KMS-11 (cell line): Measurements from ENCODE around the gene DBNDD1.

Experiments used
- H2AFZ ChIP-seq: fragments of 200-600 bp; sonication (generic); 2 replicates; pipeline ENCODE4 v1.6.1; 2016; ENCODE audit warnings: antibody characterized with exemption, mixed run types, low read depth
- H3K27ac ChIP-seq: fragments of 200-600 bp; sonication (generic); 2 replicates; pipeline ENCODE4 v1.6.1; 2016; ENCODE audit warnings: mild to moderate bottlenecking, mixed run types
- H3K27me3 ChIP-seq: fragments of 200-600 bp; sonication (generic); 2 replicates; pipeline ENCODE4 v1.6.1; 2017; ENCODE audit warnings: mild to moderate bottlenecking, low read depth, mixed run types, moderate library complexity; ENCODE audit not compliant: insufficient read depth
- H3K36me3 ChIP-seq: fragments of 200-600 bp; sonication (generic); 2 replicates; pipeline ENCODE4 v1.6.1; 2017; ENCODE audit warnings: mild to moderate bottlenecking, mixed run types; ENCODE audit not compliant: insufficient read depth
- H3K4me1 ChIP-seq: fragments of 200-600 bp; sonication (generic); 2 replicates; pipeline ENCODE4 v1.6.1; 2016; ENCODE audit warnings: mild to moderate bottlenecking, low read depth, mixed run types; ENCODE audit not compliant: poor library complexity, severe bottlenecking
- H3K4me2 ChIP-seq: fragments of 200-600 bp; sonication (generic); 2 replicates; pipeline ENCODE4 v1.7.0; 2016; ENCODE audit warnings: mild to moderate bottlenecking, mixed run types
- H3K4me3 ChIP-seq: fragments of 200-600 bp; sonication (generic); IDR thresholded peaks from 2 replicates; pipeline ENCODE4 v1.6.1; 2017; ENCODE audit warnings: low read depth, low read length, mixed read lengths; ENCODE audit not compliant: insufficient read depth
- H3K79me2 ChIP-seq: fragments of 200-600 bp; sonication (generic); 2 replicates; pipeline ENCODE4 v1.6.1; 2016; ENCODE audit warnings: low read depth, mixed run types; ENCODE audit not compliant: insufficient read depth
- H3K9ac ChIP-seq: fragments of 200-600 bp; sonication (generic); 2 replicates; pipeline ENCODE4 v1.6.1; 2016; ENCODE audit warnings: mild to moderate bottlenecking, mixed run types
- H4K20me1 ChIP-seq: fragments of 200-600 bp; sonication (generic); 2 replicates; pipeline ENCODE4 v1.6.1; 2016; ENCODE audit warnings: mild to moderate bottlenecking, mixed run types; ENCODE audit not compliant: insufficient read depth
- TF ChIP-seq, protein P1 (sequence below): fragments of 200-600 bp; sonication (generic); conservative IDR thresholded peaks from 2 replicates; pipeline ENCODE4 v1.6.1; 2017; ENCODE audit warnings: low read depth, mild to moderate bottlenecking, antibody characterized with exemption, low read length, moderate library complexity, mixed read lengths

The DBNDD1 gene

GRCh38 chr16:90011908-90012501, 7.3 kb downstream of the DBNDD1 start:
- H3K79me2 ChIP-seq: no peaks in the 10 kb centered on the region
- H4K20me1 ChIP-seq: no peaks in the 10 kb centered on the region
- no peaks in the 10 kb centered on the region for H3K36me3 ChIP-seq
- H3K27ac ChIP-seq: no peak overlapping the region
- H3K27me3 ChIP-seq: peaks cover 25% of the 10 kb centered on the region
- no peak overlapping the region for H2AFZ ChIP-seq
- no peak overlapping the region for H3K9ac ChIP-seq
- H3K4me2 ChIP-seq: no peak overlapping the region
- H3K4me1 ChIP-seq: no peaks in the 10 kb centered on the region
- H3K4me3 ChIP-seq: no peak overlapping the region
- TF ChIP-seq, protein P1, sequence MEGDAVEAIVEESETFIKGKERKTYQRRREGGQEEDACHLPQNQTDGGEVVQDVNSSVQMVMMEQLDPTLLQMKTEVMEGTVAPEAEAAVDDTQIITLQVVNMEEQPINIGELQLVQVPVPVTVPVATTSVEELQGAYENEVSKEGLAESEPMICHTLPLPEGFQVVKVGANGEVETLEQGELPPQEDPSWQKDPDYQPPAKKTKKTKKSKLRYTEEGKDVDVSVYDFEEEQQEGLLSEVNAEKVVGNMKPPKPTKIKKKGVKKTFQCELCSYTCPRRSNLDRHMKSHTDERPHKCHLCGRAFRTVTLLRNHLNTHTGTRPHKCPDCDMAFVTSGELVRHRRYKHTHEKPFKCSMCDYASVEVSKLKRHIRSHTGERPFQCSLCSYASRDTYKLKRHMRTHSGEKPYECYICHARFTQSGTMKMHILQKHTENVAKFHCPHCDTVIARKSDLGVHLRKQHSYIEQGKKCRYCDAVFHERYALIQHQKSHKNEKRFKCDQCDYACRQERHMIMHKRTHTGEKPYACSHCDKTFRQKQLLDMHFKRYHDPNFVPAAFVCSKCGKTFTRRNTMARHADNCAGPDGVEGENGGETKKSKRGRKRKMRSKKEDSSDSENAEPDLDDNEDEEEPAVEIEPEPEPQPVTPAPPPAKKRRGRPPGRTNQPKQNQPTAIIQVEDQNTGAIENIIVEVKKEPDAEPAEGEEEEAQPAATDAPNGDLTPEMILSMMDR: no peak

GRCh38 chr16:90011508-90011819, 7.8 kb downstream of the DBNDD1 start:
- H3K4me3 ChIP-seq: no peak overlapping the region
- H3K27me3 ChIP-seq: peaks cover 21% of the 10 kb centered on the region

DNA sequence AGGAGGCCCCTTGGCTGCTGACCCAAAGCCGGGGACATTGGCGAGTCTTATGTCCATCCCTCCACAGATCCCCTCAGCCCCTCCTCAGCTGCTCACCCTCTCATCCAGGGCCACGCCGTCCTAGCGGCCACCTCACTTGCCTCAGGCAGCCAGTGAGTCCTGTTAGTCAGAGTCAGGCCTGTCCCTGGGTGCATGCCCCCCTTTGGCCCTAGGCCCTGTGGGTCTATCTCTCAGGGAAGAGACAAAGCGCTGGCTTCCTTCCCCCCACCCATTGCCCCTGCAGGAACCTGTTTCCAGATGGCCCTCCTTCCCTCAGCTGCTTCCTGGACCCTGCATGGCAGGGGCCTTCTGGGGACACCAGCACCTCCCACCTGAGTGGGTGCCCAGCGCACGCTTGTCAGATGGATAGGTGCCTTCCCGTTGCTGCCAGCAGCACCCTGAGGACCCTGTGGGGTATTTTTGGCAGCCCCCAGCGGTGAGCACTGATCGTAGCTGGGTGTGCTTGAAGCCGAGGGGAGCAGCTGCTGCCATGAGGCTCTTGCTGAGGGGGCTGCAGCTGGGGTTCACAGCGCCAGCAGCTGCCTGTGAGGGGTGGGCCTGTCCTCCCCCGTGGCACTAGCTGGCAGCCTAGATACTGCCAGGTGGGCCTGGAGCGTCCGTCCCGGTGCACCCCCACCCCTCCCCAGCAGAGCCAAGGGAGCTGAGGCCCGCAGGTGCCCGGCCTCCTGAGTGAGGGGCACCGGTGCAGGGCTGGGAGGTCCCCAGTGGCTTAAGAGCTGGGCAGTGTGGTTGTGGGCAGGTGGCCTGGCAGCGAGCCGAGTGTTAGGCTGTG, 8.4 kb downstream of the DBNDD1 start:
- no peak overlapping the region for H3K27ac ChIP-seq
- no peak overlapping the region for H3K4me2 ChIP-seq
- TF ChIP-seq, protein P1: no peak

More at GRCh38 chr16:90011508-90011819, 7.8 kb downstream of the DBNDD1 start:
- Histone ChIP-seq H2AFZ (no peak overlapping the region), H3K4me2 (no peak overlapping the region), H3K9ac (no peak overlapping the region), H3K27ac (no peak overlapping the region), H3K79me2 (no peaks in the 10 kb centered on the region), H4K20me1 (no peaks in the 10 kb centered on the region), H3K36me3 (no peaks in the 10 kb centered on the region), H3K4me1 (no peaks in the 10 kb centered on the region)
- TF ChIP-seq, protein P1: no peak

DNA sequence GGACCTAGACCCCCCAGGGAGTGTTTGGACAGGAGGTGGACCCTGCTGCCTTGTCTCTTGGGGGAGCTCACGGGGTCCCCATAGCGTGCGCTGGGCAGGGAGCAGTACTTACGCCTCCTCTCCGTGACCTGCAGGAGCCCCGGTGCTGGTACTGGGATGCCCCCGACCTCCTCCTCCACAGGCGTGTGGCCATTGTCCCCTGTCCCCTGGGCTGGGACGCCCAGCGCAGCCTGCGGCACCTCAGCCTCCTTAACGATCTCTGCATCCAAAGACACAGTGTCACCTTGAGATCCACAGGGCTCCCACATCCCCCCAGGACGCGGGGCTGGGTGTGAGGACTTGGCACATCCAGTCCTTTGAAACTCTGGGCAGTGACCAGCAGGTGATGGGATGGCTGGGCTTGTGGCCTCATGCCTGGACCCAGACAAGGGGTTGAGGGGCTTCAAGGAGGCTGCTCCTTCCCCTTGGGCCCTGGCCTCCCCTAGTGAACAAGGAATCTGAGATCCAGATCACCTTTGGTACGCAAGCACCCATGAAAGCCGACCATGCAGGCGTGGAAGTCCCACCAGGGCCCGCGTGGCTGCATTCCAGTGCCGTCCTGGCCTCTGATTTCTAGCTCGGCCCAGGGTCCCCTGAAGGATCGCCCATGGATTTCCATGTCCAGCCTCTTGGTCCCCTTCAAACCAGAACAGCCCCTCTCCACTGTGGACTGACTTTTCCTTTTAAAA, 9.9 kb downstream of the DBNDD1 start:
- no peak overlapping the region for H2AFZ ChIP-seq
- H3K27me3 ChIP-seq: peaks cover 21% of the 10 kb centered on the region
- H3K79me2 ChIP-seq: no peaks in the 10 kb centered on the region
- H3K27ac ChIP-seq: no peak overlapping the region
- H3K4me1 ChIP-seq: no peaks in the 10 kb centered on the region
- no peak overlapping the region for H3K9ac ChIP-seq
- TF ChIP-seq, protein P1: no peak
- no peak overlapping the region for H3K4me3 ChIP-seq
- no peaks in the 10 kb centered on the region for H3K36me3 ChIP-seq
- no peaks in the 10 kb centered on the region for H4K20me1 ChIP-seq
- H3K4me2 ChIP-seq: no peak overlapping the region

More for the DNA sequence above, 8.4 kb downstream of the DBNDD1 start:
- Histone ChIP-seq H3K9ac (no peak overlapping the region), H3K36me3 (no peaks in the 10 kb centered on the region), H3K79me2 (no peaks in the 10 kb centered on the region), H2AFZ (no peak overlapping the region), H3K4me3 (no peak overlapping the region), H4K20me1 (no peaks in the 10 kb centered on the region), H3K27me3 (peaks cover 21% of the 10 kb centered on the region), H3K4me1 (no peaks in the 10 kb centered on the region)
